ENCODE data around the gene ZNF281.

- TF ChIP-seq TAF1 (IDR thresholded peaks at IDR 0.05; ENCODE audit: borderline replicate concordance, low read depth, low read length) (no peak), POLR2AphosphoS5 (IDR thresholded peaks at IDR 0.05; ENCODE audit: low read depth, low read length) (no peak), POLR2A (IDR thresholded peaks at IDR 0.05; ENCODE audit: low read depth, low read length) (no peak)
Observed at GRCh38 chr1:200437088-200437487, 27.3 kb upstream of the ZNF281 start.
